ENCODE results near the gene SPATA31D4. TPM values are rescaled to one million over a fixed set of nuclear protein-coding genes. Genes with fewer than 3 reads are reported as not detected.

Gene SPATA31D4
- total RNA-seq: not detected in 2 replicates

DNA sequence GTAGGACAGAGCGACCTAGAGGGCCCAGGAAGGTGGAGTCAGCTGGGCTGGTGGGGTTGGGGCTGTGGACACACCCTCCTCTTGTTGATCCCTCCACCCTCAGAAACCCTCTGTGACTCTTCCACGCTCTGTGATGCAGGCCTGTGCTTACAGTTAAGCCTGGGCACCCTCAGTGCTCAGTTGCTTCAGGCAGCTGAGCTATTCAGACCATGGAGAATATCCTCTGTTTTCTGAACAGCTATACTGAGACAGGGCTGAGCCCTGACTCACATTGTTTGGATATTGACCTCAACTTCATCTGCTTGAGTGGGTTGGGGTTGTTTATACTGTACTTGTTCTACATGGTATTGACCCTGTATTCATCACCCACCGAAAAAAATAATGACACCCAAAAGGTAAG is at the start of gene SPATA31D4:
TSS of gene SPATA31D4 (plus strand) at position 124 of the 400 bp plus-strand sequence. CDS start at position 210, 86 bp downstream.

DNA sequence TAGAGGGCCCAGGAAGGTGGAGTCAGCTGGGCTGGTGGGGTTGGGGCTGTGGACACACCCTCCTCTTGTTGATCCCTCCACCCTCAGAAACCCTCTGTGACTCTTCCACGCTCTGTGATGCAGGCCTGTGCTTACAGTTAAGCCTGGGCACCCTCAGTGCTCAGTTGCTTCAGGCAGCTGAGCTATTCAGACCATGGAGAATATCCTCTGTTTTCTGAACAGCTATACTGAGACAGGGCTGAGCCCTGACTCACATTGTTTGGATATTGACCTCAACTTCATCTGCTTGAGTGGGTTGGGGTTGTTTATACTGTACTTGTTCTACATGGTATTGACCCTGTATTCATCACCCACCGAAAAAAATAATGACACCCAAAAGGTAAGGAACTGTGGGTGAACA is 15.2 kb downstream of the SPATA31D4 start, which contains the start of gene SPATA31D3:
TSS of gene SPATA31D3 (plus strand) at position 108 of the 400 bp plus-strand sequence. CDS start at position 194, 86 bp downstream.

Other genes starting within 250 kb of the SPATA31D4 start
- gene TLE1, start 238.9 kb upstream of the SPATA31D4 start, total RNA-seq: 29.7 and 47.1 TPM in 2 replicates
- not detected in 2 replicates for gene SPATA31D3, start 15.1 kb downstream of the SPATA31D4 start, total RNA-seq
- not detected in 2 replicates for gene SPATA31D1, start 60.3 kb downstream of the SPATA31D4 start, total RNA-seq

Data from smooth muscle cell of trachea (primary cell).